Smooth muscle cell (in vitro differentiated cells): ENCODE data around the gene SSBP2. TPM values are rescaled to one million over a fixed set of nuclear protein-coding genes. Genes with fewer than 3 reads are reported as not detected.

Experiments used
- DNase-seq: peaks from one replicate; lab custom pipeline; 2025; ENCODE audit not compliant: unreplicated experiment; lab: John Stamatoyannopoulos, UW
- H2AFZ ChIP-seq: fragments of 200-600 bp; sonication (generic); 2 replicates; pipeline ENCODE4 v1.6.0; 2016; ENCODE audit warnings: antibody characterized with exemption, low read depth, mild to moderate bottlenecking
- H3F3A ChIP-seq: fragments of 200-600 bp; sonication (generic); 2 replicates; pipeline ENCODE4 v1.6.0; 2017; ENCODE audit warnings: antibody characterized with exemption, low read depth
- H3K27ac ChIP-seq: fragments of 200-600 bp; sonication (generic); 2 replicates; pipeline ENCODE4 v1.5.1; 2016; ENCODE audit warnings: low read depth, mild to moderate bottlenecking
- H3K27me3 ChIP-seq: fragments of 200-600 bp; sonication (generic); 2 replicates; pipeline ENCODE4 v1.6.1; 2016; ENCODE audit warnings: low read depth, mild to moderate bottlenecking
- H3K36me3 ChIP-seq: fragments of 200-600 bp; sonication (generic); 2 replicates; pipeline ENCODE4 v1.5.1; 2016; ENCODE audit warnings: low read depth
- H3K4me1 ChIP-seq: fragments of 200-600 bp; sonication (generic); 2 replicates; pipeline ENCODE4 v1.5.1; 2016; ENCODE audit warnings: low read depth
- H3K4me2 ChIP-seq: fragments of 200-600 bp; sonication (generic); 2 replicates; pipeline ENCODE4 v1.6.0; 2016; ENCODE audit warnings: mild to moderate bottlenecking
- H3K4me3 ChIP-seq: fragments of 200-600 bp; sonication (generic); 2 replicates; pipeline ENCODE4 v1.5.1; 2016; ENCODE audit warnings: mild to moderate bottlenecking
- H3K79me2 ChIP-seq: fragments of 200-600 bp; sonication (generic); 2 replicates; pipeline ENCODE4 v1.6.0; 2016; ENCODE audit warnings: low read depth, mild to moderate bottlenecking
- H3K9ac ChIP-seq: fragments of 200-600 bp; sonication (generic); 2 replicates; pipeline ENCODE4 v1.6.0; 2016; ENCODE audit warnings: low read depth
- H3K9me3 ChIP-seq: fragments of 200-600 bp; sonication (generic); replicated peaks from 2 replicates; pipeline ENCODE4 v1.5.1; 2016; ENCODE audit warnings: low read depth
- H4K20me1 ChIP-seq: fragments of 200-600 bp; sonication (generic); 2 replicates; pipeline ENCODE4 v1.6.0; 2016; ENCODE audit warnings: low read depth
- WGBS: methylation state at CpG from one replicate; pipeline ENCODE4 v1.1.7; 2016; ENCODE audit warnings: low lambda C conversion rate; 5-methylcytosine and 5-hydroxymethylcytosine counted together
- polyA plus RNA-seq: library from polyadenylated mRNA; unstranded; fragments of >200 nt; fragmentation: Nextera tagmentation; extraction: Ambion mirVana; gene quantifications from 2 replicates; pipeline ENCODE4 v1.2.1, GENCODE V29; 2016
- total RNA-seq: library from RNA; depleted of rRNA; stranded (reverse); fragments of >200 nt; gene quantifications from 2 replicates; pipeline ENCODE4 v1.2.3, GENCODE V29; 2014
- TF ChIP-seq, protein P1 (sequence below): fragments of 200-600 bp; sonication (generic); IDR thresholded peaks from 2 replicates; pipeline ENCODE4 v1.5.1; 2017; ENCODE audit warnings: borderline replicate concordance, mild to moderate bottlenecking, antibody characterized with exemption; ENCODE audit not compliant: insufficient read depth, poor library complexity, severe bottlenecking

SSBP2 gene
- total and polyA plus RNA-seq, 2 experiments from 2014 or later, result 44.0 to 48.0 TPM

DNA sequence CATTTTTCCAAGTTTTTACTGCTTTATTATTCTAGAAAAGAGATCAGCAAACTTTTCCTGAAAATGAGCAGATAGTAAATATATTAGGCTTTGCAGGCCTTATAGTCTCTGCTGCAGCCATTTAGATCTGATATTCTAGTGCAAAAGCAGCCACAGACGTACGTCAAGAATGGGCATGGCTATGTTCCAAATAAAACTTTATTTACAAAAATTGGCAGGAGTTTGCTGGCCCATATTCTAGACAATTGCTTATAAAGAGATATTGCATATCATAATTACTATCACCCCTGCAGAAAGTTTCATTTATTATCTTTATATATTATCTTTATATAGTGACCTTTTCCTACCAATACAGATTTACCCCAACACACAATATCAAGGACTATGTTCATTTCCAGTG lies 195.0 kb downstream of the SSBP2 start:
- no peak overlapping the region for H2AFZ ChIP-seq
- H3K4me3 ChIP-seq, result no peak overlapping the region
- no peak overlapping the region for H3K27ac ChIP-seq
- no peak overlapping the region for H3K4me2 ChIP-seq
- H3K36me3 ChIP-seq, result no peaks in the 10 kb centered on the region
- no peaks in the 10 kb centered on the region for H3K9me3 ChIP-seq
- H3K4me1 ChIP-seq, result peaks cover 3% of the 10 kb centered on the region
- DNase-seq, result no peak
- H3K27me3 ChIP-seq, result no peaks in the 10 kb centered on the region
- TF ChIP-seq, protein P1, sequence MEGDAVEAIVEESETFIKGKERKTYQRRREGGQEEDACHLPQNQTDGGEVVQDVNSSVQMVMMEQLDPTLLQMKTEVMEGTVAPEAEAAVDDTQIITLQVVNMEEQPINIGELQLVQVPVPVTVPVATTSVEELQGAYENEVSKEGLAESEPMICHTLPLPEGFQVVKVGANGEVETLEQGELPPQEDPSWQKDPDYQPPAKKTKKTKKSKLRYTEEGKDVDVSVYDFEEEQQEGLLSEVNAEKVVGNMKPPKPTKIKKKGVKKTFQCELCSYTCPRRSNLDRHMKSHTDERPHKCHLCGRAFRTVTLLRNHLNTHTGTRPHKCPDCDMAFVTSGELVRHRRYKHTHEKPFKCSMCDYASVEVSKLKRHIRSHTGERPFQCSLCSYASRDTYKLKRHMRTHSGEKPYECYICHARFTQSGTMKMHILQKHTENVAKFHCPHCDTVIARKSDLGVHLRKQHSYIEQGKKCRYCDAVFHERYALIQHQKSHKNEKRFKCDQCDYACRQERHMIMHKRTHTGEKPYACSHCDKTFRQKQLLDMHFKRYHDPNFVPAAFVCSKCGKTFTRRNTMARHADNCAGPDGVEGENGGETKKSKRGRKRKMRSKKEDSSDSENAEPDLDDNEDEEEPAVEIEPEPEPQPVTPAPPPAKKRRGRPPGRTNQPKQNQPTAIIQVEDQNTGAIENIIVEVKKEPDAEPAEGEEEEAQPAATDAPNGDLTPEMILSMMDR, result no peak
- no peaks in the 10 kb centered on the region for H3K79me2 ChIP-seq
- 90% methylated on average over 2 of the region's 2 CpGs for WGBS
- no peaks in the 10 kb centered on the region for H3F3A ChIP-seq
- no peaks in the 10 kb centered on the region for H4K20me1 ChIP-seq
- no peak overlapping the region for H3K9ac ChIP-seq

DNA sequence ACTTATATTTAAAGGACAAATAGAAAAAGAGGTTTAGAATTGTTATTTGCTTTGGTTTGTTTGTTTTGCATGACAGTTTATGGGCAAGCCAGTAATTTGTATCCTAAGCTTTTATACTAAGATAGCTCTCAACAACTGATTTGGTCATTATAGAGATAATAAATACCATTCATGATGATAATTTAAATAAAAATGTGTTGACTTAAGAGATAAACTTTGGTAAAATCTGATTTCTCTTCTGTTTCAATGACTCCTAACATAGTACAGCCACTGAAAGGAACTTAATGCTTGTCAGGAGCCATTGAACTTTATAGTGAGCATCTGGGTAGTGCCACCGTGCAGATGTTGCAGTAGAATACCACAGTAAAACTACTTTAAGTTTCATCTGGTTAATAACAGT lies 196.2 kb downstream of the SSBP2 start:
- no peak overlapping the region for H3K27ac ChIP-seq
- WGBS, result 50% methylated on average over 1 of the region's 1 CpG
- no peak overlapping the region for H3K4me3 ChIP-seq
- H3F3A ChIP-seq, result no peaks in the 10 kb centered on the region
- H4K20me1 ChIP-seq, result no peaks in the 10 kb centered on the region
- no peaks in the 10 kb centered on the region for H3K79me2 ChIP-seq
- H3K4me1 ChIP-seq, result peaks cover 3% of the 10 kb centered on the region
- no peak overlapping the region for H3K9ac ChIP-seq
- no peaks in the 10 kb centered on the region for H3K9me3 ChIP-seq
- DNase-seq, result no peak
- H3K36me3 ChIP-seq, result no peaks in the 10 kb centered on the region
- no peak overlapping the region for H2AFZ ChIP-seq
- H3K4me2 ChIP-seq, result no peak overlapping the region
- no peaks in the 10 kb centered on the region for H3K27me3 ChIP-seq
- TF ChIP-seq, protein P1, result no peak

DNA sequence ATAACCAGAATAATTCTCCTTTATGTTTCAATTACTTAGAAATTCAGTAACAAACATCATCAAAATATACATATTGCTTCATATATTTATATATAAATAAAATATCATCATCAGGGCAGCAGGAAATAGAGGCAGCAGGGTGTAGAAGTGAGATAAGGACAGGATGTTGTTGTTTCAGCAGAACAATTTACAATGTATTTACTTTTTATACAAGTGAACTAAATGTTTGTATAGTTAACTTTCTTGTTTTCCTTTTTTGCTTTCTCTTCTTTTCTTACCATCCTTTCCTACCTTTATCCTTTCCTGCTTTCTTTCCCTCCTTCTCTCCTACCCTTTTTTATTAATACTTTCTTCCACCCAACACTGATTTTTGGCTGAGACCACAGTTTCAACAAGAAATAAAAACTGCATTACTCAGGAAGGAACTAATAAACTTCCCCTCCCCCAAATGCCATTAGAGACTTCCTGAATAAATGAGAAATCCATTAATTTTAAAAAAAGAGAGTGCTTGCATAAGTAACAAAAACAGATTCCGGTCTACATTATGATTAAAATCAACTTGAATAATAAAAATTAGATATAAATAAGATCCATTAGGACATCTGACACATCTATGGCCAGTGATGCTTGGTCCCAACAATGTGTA lies 197.2 kb downstream of the SSBP2 start:
- H3K36me3 ChIP-seq, result no peaks in the 10 kb centered on the region
- no peaks in the 10 kb centered on the region for H3K9me3 ChIP-seq
- H3K27ac ChIP-seq, result no peak overlapping the region
- no peak overlapping the region for H3K4me3 ChIP-seq
- no peak overlapping the region for H3K4me2 ChIP-seq
- no peaks in the 10 kb centered on the region for H3K79me2 ChIP-seq
- H2AFZ ChIP-seq, result no peak overlapping the region
- TF ChIP-seq, protein P1, result no peak
- no peak for DNase-seq
- no peaks in the 10 kb centered on the region for H4K20me1 ChIP-seq
- 91% methylated on average over 1 of the region's 1 CpG for WGBS
- no peaks in the 10 kb centered on the region for H3F3A ChIP-seq
- H3K27me3 ChIP-seq, result no peaks in the 10 kb centered on the region
- peaks cover 3% of the 10 kb centered on the region for H3K4me1 ChIP-seq
- no peak overlapping the region for H3K9ac ChIP-seq
